ENCODE data around the gene JHY. TPM values are rescaled to one million over a fixed set of nuclear protein-coding genes. Genes with fewer than 3 reads are reported as not detected.

The JHY gene
- polyA plus RNA-seq, 1 of the 3 experiments (the other 2 are of a cell fraction), result 2.9 TPM

GRCh38 chr11:122902951-122903350 lies 20.4 kb downstream of the JHY start:
- no peaks in the 10 kb centered on the region for H3K27me3 ChIP-seq (ENCODE audit: insufficient read depth)
- no peak for DNase-seq
- H3K9me3 ChIP-seq, result no peaks in the 10 kb centered on the region
- no peak overlapping the region for H3K4me2 ChIP-seq
- H3K36me3 ChIP-seq (replicated peaks in 1 of 2; ENCODE audit: control insufficient read depth in 1 of 2, insufficient read depth in 2 of 2, low read length in 1 of 2), result peaks cover 0 to 7% of the 10 kb centered on the region in 2 experiments
- H4K20me1 ChIP-seq (ENCODE audit: insufficient read depth), result no peaks in the 10 kb centered on the region
- ChIA-PET POLR2A (interaction anchor here (0.6 kb wide), 1 partner anchor 182 kb away, joined by 5 read pairs; no protein-coding TSS in a partner anchor), CTCF (interaction anchor here (1.8 kb wide), 1 partner anchor 118 kb away, joined by 5 read pairs; no protein-coding TSS in a partner anchor)
- H3K4me1 ChIP-seq (ENCODE audit: control insufficient read depth in 1 of 2, insufficient read depth in 2 of 2, low read depth in 1 of 2, low read length in 1 of 2), result no peaks in the 10 kb centered on the region
- WGBS (ENCODE audit: low lambda C conversion rate), result 100% methylated on average over 4 of the region's 4 CpGs
- no peaks in the 10 kb centered on the region for H3F3A ChIP-seq (replicated peaks; ENCODE audit: insufficient read depth)
- H3K4me3 ChIP-seq (ENCODE audit: low read depth in 2 of 2, low read length in 1 of 2), result no peak overlapping the region
- H3K27ac ChIP-seq (ENCODE audit: low read depth in 2 of 2, low read length in 1 of 2), result no peak overlapping the region
- no peaks in the 10 kb centered on the region; the same call in 1 of the 2 replicates for H3K79me2 ChIP-seq (ENCODE audit: insufficient read depth)
- no peaks in the 10 kb centered on the region for H3K9me2 ChIP-seq
- H3K9ac ChIP-seq, result no peak overlapping the region
- TF ChIP-seq SIN3A (IDR thresholded peaks at IDR 0.05; ENCODE audit: borderline replicate concordance, low read depth, low read length), result no peak
- H2AFZ ChIP-seq (ENCODE audit: low read depth), result no peak overlapping the region

- H3K79me2 ChIP-seq (ENCODE audit: insufficient read depth), result no peaks in the 10 kb centered on the region
- DNase-seq, result peak; percentile 30
- no peaks in the 10 kb centered on the region for H3K9me2 ChIP-seq
- no peak overlapping the region for H3K27ac ChIP-seq (ENCODE audit: low read depth in 2 of 2, low read length in 1 of 2)
- no peaks in the 10 kb centered on the region for H4K20me1 ChIP-seq (ENCODE audit: insufficient read depth)
- H3K4me1 ChIP-seq (ENCODE audit: control insufficient read depth in 1 of 2, insufficient read depth in 2 of 2, low read depth in 1 of 2, low read length in 1 of 2), result no peaks in the 10 kb centered on the region
- no peak overlapping the region for H3K9ac ChIP-seq
- 86% methylated on average over 4 of the region's 4 CpGs for WGBS (ENCODE audit: low lambda C conversion rate)
- no peaks in the 10 kb centered on the region for H3K9me3 ChIP-seq
- H3F3A ChIP-seq (replicated peaks; ENCODE audit: insufficient read depth), result no peaks in the 10 kb centered on the region
- CTCF ChIA-PET, result interaction anchor here (1.0 kb wide), 2 partner anchors 102 to 109 kb away, joined by 3 to 4 read pairs; no protein-coding TSS in a partner anchor
- no peaks in the 10 kb centered on the region for H3K27me3 ChIP-seq (ENCODE audit: insufficient read depth)
- no peaks in the 10 kb centered on the region for H3K36me3 ChIP-seq (replicated peaks in 1 of 2; ENCODE audit: control insufficient read depth in 1 of 2, insufficient read depth in 2 of 2, low read length in 1 of 2)
- H2AFZ ChIP-seq (ENCODE audit: low read depth), result no peak overlapping the region
- H3K4me2 ChIP-seq, result no peak overlapping the region
- POLR2A ChIA-PET, result no interaction called here
- H3K4me3 ChIP-seq (ENCODE audit: low read depth in 2 of 2, low read length in 1 of 2), result no peak overlapping the region
- TF ChIP-seq NRF1 (IDR thresholded peaks at IDR 0.05; ENCODE audit: low read depth, low read length), result no peak
- TF ChIP-seq CHD2 (IDR thresholded peaks at IDR 0.05; ENCODE audit: low read length, partially characterized antibody), result no peak
- no peak for TF ChIP-seq TEAD4 (IDR thresholded peaks at IDR 0.05; ENCODE audit: borderline replicate concordance, insufficient read depth)
- no peak for TF ChIP-seq ZBTB33 (IDR thresholded peaks at IDR 0.05; ENCODE audit: borderline replicate concordance, low read depth)
- peak; percentile 63 for TF ChIP-seq SMC3 (IDR thresholded peaks at IDR 0.05; ENCODE audit: low read depth, low read length)
- TF ChIP-seq GATA2 (CRISPR knock-in tag; IDR thresholded peaks at IDR 0.05), result no peak
- no peak for TF ChIP-seq TAF1 (IDR thresholded peaks at IDR 0.05; ENCODE audit: borderline replicate concordance, low read depth, low read length)
- no peak for TF ChIP-seq EP300 (IDR thresholded peaks at IDR 0.05; ENCODE audit: borderline replicate concordance in 1 of 2, low read depth in 1 of 2, low read length in 1 of 2)
- no peak for TF ChIP-seq GABPA (IDR thresholded peaks at IDR 0.05; ENCODE audit: low read depth)
- TF ChIP-seq YY1 (IDR thresholded peaks at IDR 0.05; ENCODE audit: low read depth), result no peak
- TF ChIP-seq CTCF (IDR thresholded peaks at IDR 0.05), result peak; percentile 58
- no peak for TF ChIP-seq RCOR1 (IDR thresholded peaks at IDR 0.05; ENCODE audit: low read length)
- TF ChIP-seq TCF12 (IDR thresholded peaks at IDR 0.05), result no peak
- no peak for TF ChIP-seq RFX5 (IDR thresholded peaks at IDR 0.05; ENCODE audit: low read length)
- no peak for TF ChIP-seq USF1 (IDR thresholded peaks at IDR 0.05; ENCODE audit: borderline replicate concordance, low read depth)
- TF ChIP-seq SIN3A (IDR thresholded peaks at IDR 0.05; ENCODE audit: borderline replicate concordance, low read depth, low read length), result no peak
- no peak for TF ChIP-seq FOXJ3 (CRISPR knock-in tag; IDR thresholded peaks at IDR 0.05)
- TF ChIP-seq REST (IDR thresholded peaks at IDR 0.05; ENCODE audit: low read depth, low read length), result no peak
- TF ChIP-seq RAD21 (IDR thresholded peaks at IDR 0.05; ENCODE audit: low read length), result peak; percentile 89
Measured at GRCh38 chr11:122910775-122911174, 28.2 kb downstream of the JHY start.

Data from SK-N-SH (cell line).